Prostate gland (tissue), 2 donors: ENCODE results near the gene FUT3. TPM values are rescaled to one million over a fixed set of nuclear protein-coding genes. Genes with fewer than 3 reads are reported as not detected.

Experiments used
- DNase-seq: peaks from one replicate; pipeline ENCODE4 v3.0.0-alpha.2; 2019; ENCODE audit warnings: low spot score
- H3K27ac ChIP-seq, 2 donors: fragments of 200-600 bp; sonication (generic); 2 replicates each; pipeline ENCODE4 v1.5.1; 2017 to 2019
- H3K27me3 ChIP-seq: fragments of 200-600 bp; sonication (generic); replicated peaks from 2 replicates; pipeline ENCODE4 v1.5.1; 2019; ENCODE audit not compliant: insufficient read depth
- H3K36me3 ChIP-seq, 2 donors: fragments of 200-600 bp; sonication (generic); 1 replicate in 1 of 2; 2 replicates in 1 of 2; pipeline versions ENCODE4 v1.5.1 to v1.8.1; 2017 to 2019
- H3K4me1 ChIP-seq: fragments of 200-600 bp; sonication (generic); replicated peaks from 2 replicates; pipeline ENCODE4 v1.5.1; 2019
- H3K4me3 ChIP-seq, 2 donors: fragments of 200-600 bp; sonication (generic); 2 replicates each; pipeline ENCODE4 v1.5.1; 2017 to 2019
- H3K9me3 ChIP-seq: fragments of 200-600 bp; sonication (generic); 2 replicates; pipeline ENCODE4 v1.5.1; 2017
- POLR2A ChIP-seq: fragments of 450-650 bp; IDR thresholded peaks from one replicate; pipeline ENCODE4 v1.6.1; 2016; ENCODE audit warnings: antibody characterized with exemption, mild to moderate bottlenecking
- POLR2AphosphoS5 ChIP-seq: sonication (generic); formaldehyde crosslinking; IDR thresholded peaks from one replicate; pipeline ENCODE4 v1.6.1; 2017; ENCODE audit warnings: antibody characterized with exemption
- WGBS: methylation state at CpG from one replicate; pipeline ENCODE4 v1.1.5; 2018; 5-methylcytosine and 5-hydroxymethylcytosine counted together
- intact Hi-C: fragments of 100-400 bp; cut with DNase I; formaldehyde crosslinking; loops from one replicate; pipeline ENCODE4 v1.14.2; 2022
- total RNA-seq, 2 donors: library from RNA; depleted of rRNA; stranded (reverse); fragments of >200 nt; gene quantifications; one replicate each; pipeline ENCODE4 v1.1.0, GENCODE V29; 2016
- TF ChIP-seq, protein P1 (sequence below), 4 experiments: fragments of 200-600 bp in 2 of 4; fragments of 450-650 bp in 2 of 4; sonication (generic) in 2 of 4; IDR thresholded peaks; 1 replicate in 3 of 4; 2 replicates in 1 of 4; pipeline ENCODE4 v1.5.1; 2016 to 2019; ENCODE audit warnings: antibody characterized with exemption in 4 of 4, mild to moderate bottlenecking in 2 of 4, moderate library complexity in 2 of 4

Gene FUT3
- total RNA-seq, 2 donors from 2014 or later: 1.4 to 2.1 TPM

DNA sequence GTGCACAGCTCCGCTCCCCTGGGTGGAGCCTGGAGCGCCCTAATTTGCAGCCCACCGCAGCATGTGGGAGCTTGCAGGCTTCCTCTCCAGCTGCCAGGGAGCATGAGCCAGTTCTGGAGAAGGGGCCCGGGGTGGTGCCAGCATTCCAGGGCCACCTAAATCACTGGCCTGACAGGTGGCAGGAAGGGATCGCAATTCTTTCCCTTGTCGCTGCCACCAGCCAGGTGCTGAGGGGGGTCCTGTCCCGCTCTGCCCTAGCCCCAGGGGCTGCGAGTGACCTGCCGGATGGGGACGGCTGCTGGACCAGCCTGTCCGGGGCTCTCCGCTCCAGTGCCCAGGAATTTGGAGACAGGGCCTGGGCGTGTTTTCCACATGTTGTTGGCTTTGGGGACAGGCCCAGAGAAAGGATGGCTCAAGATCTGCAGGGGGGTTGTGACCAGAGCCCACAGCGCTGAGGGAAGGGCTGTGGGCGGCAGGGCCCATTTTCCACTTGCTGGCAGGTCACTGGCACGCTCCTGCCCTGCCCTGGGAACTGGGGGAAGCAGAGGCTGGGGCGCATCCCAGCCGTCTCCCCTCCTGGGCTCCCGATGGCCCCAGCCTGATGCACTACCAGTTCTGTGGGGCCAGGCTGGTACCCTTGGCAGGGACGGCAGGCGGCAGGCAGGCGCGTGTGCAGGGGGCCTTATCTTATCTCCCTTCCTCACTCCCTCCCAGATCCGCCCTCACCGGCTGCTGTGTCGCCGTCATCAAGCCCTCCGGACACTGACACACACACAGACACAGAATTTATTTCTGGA, 42.9 kb upstream of the FUT3 start:
- intact Hi-C loops: loop anchor here (2.0 kb wide), 1 partner anchor 65 kb away; no protein-coding TSS in a partner anchor

DNA sequence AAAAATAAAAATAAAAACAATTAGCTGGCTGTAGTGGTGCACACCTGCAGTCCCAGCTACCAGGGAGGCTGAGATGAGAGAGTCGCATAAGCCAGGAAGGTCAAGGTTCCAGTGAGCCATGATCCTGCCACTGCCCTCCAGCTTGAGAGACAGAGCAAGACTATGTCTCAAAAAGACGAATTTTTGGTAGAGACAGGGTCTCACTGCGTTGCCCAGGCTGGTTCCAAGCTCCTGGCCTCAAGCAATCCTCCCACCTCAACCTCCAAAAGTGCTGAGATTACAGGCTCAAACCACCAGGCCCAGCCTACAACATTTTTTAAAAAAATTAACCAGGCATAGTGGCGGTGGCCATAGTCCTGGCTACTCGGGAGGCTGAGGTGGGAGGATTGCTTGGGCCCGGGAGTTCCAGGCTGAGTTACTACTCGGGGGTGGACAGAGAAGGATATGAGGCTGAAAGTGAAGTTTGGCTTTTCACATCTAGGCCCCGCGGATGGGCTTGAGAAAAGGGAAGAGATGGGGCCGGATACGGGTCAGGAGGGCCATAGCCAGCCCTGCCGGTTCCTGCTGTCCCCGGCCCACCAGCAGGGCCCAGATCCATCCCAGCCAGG, 42.2 kb upstream of the FUT3 start:
- H3K27ac ChIP-seq: peak overlapping the region in 1 of 2 donors; percentile 4
- intact Hi-C loops: loop anchor here (2.0 kb wide), 1 partner anchor 65 kb away; no protein-coding TSS in a partner anchor

More for the DNA sequence above, 42.9 kb upstream of the FUT3 start:
- Histone ChIP-seq H3K9me3 (no peaks in the 10 kb centered on the region), H3K36me3 (no peaks in the 10 kb centered on the region), H3K27me3 (no peaks in the 10 kb centered on the region), H3K4me1 (no peaks in the 10 kb centered on the region), H3K27ac (peak overlapping the region in 1 of 2 donors; percentile 4), H3K4me3 (no peak overlapping the region)
- 42% methylated on average over 28 of the region's 28 CpGs for WGBS
- TF ChIP-seq POLR2AphosphoS5 (no peak), POLR2A (no peak)
- TF ChIP-seq, protein P1, sequence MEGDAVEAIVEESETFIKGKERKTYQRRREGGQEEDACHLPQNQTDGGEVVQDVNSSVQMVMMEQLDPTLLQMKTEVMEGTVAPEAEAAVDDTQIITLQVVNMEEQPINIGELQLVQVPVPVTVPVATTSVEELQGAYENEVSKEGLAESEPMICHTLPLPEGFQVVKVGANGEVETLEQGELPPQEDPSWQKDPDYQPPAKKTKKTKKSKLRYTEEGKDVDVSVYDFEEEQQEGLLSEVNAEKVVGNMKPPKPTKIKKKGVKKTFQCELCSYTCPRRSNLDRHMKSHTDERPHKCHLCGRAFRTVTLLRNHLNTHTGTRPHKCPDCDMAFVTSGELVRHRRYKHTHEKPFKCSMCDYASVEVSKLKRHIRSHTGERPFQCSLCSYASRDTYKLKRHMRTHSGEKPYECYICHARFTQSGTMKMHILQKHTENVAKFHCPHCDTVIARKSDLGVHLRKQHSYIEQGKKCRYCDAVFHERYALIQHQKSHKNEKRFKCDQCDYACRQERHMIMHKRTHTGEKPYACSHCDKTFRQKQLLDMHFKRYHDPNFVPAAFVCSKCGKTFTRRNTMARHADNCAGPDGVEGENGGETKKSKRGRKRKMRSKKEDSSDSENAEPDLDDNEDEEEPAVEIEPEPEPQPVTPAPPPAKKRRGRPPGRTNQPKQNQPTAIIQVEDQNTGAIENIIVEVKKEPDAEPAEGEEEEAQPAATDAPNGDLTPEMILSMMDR (IDR thresholded peaks at IDR 0.05): no peak
- DNase-seq: peak; percentile 61

DNA sequence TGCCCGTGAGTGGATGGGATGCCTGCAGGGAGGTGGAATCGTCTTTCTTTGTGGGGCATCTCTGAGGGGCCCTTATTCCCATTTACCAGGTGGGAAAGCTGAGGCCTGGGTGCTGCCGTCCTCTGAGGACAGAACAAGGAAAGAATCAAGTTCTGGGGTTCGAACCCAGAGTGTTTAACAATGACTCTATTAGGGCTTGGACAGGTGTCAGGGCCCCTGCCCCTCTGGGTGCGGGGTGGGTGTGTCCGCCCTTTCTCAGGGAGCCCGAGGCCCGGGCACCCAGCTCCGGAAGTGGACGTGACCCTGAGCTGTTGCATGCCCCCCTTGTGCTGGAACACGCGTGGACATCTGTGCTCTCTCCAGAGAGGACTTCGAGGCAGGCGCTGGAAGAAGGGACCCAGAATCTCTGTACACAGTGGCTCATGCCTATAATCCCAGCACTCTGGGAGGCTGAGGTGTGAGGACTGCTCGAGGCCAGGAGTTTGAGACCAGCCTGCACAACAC, 41.6 kb upstream of the FUT3 start:
- H3K9me3 ChIP-seq: no peaks in the 10 kb centered on the region
- DNase-seq: no peak
- TF ChIP-seq, protein P1 (IDR thresholded peaks at IDR 0.05): no peak
- TF ChIP-seq POLR2AphosphoS5 (no peak), POLR2A (no peak)
- H3K27me3 ChIP-seq: no peaks in the 10 kb centered on the region
- peak overlapping the region in 1 of 2 donors; percentile 4 for H3K27ac ChIP-seq
- intact Hi-C loops: loop anchor here (1.0 to 2.0 kb wide), 2 partner anchors 64 to 89 kb away; no protein-coding TSS in a partner anchor
- H3K4me1 ChIP-seq: no peaks in the 10 kb centered on the region
- 72% methylated on average over 15 of the region's 15 CpGs for WGBS
- H3K36me3 ChIP-seq: no peaks in the 10 kb centered on the region
- H3K4me3 ChIP-seq: no peak overlapping the region

More for the DNA sequence above, 42.2 kb upstream of the FUT3 start:
- Histone ChIP-seq H3K27me3 (no peaks in the 10 kb centered on the region), H3K9me3 (no peaks in the 10 kb centered on the region), H3K4me1 (no peaks in the 10 kb centered on the region), H3K4me3 (no peak overlapping the region), H3K36me3 (no peaks in the 10 kb centered on the region)
- no peak for DNase-seq
- WGBS: 48% methylated on average over 13 of the region's 13 CpGs
- TF ChIP-seq POLR2AphosphoS5 (no peak), POLR2A (no peak)
- TF ChIP-seq, protein P1 (IDR thresholded peaks at IDR 0.05): no peak

DNA sequence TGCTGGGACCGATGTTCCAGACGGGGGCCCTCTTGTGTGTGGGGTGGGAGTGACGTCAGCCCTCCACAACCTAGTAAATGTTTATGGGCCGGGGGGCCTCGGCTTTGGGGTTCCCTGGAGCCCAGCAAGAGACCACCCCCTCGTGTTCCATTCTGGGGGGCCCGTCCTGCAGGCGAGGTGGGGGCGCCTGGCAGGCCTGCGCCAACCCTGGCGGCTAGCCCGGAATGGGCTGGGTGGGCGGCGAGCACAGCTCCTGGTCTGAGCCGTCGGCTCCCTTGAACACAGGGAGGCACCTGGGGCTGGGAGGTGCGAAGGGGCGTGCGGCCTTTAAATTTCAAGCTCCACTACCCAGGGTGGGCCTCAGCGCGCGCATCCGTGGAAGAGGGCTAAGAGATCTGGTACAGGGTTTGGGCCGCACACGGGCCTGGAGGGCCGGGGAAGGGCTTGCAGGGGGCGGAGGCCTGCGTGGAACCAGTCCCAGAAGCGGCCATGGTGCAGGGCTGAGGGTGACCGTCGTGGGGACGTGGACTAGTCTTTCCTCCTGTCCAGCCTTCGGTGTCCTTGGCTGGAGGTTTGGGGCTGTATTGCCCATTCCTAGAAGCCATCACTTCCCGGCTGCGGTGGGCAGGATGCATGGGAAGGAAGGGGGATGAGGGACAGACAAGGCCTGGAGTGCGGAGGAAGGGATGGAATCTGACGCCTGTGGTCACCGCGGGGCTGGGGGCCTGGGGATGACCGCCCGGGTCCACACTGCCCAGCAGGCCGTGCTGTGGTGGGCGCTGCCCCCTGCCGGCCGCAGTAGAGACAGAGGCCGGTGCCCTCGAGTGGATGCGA, 40.9 kb upstream of the FUT3 start:
- WGBS: 7% methylated on average over 48 of the region's 48 CpGs
- H3K27ac ChIP-seq: no peak overlapping the region
- no peaks in the 10 kb centered on the region for H3K9me3 ChIP-seq
- H3K4me1 ChIP-seq: no peaks in the 10 kb centered on the region
- no peak for DNase-seq
- intact Hi-C loops: loop anchor here (1.0 to 2.0 kb wide), 2 partner anchors 63 to 88 kb away; no protein-coding TSS in a partner anchor
- H3K27me3 ChIP-seq: no peaks in the 10 kb centered on the region
- TF ChIP-seq POLR2AphosphoS5 (peak; percentile 14), POLR2A (no peak)
- TF ChIP-seq, protein P1 (IDR thresholded peaks at IDR 0.05): peak in 3 of 4 experiments; percentile 61 to 77 (median 74)
- H3K36me3 ChIP-seq: no peaks in the 10 kb centered on the region
- H3K4me3 ChIP-seq: no peak overlapping the region
